ENCODE data around the gene ANKRD49. TPM values are rescaled to one million over a fixed set of nuclear protein-coding genes. Genes with fewer than 3 reads are reported as not detected.

ANKRD49 gene
- total RNA-seq, 1 donor from 2014 or later: 15.0 TPM

GRCh38 chr11:94518300-94518699, 24.5 kb downstream of the ANKRD49 start:
- DNase-seq (ENCODE audit: extremely low spot score, unreplicated experiment): no peak
- Mint-ChIP-seq H3K36me3 (no peaks in the 10 kb centered on the region), H3K27ac (no peak overlapping the region), H3K4me1 (ENCODE audit: unreplicated experiment) (no peaks in the 10 kb centered on the region), H3K27me3 (peaks cover 16% of the 10 kb centered on the region), H3K4me3 (no peak overlapping the region), H3K9me3 (no peaks in the 10 kb centered on the region)
- no peak for TF ChIP-seq CTCF (conservative IDR thresholded peaks at IDR 0.05)

- no peaks in the 10 kb centered on the region for H3K4me1 Mint-ChIP-seq (ENCODE audit: unreplicated experiment)
- H3K36me3 Mint-ChIP-seq: no peaks in the 10 kb centered on the region
- no peak overlapping the region for H3K27ac Mint-ChIP-seq
- no peak for DNase-seq (ENCODE audit: extremely low spot score, unreplicated experiment)
- H3K27me3 Mint-ChIP-seq: peaks cover 13% of the 10 kb centered on the region
- no peak overlapping the region for H3K4me3 Mint-ChIP-seq
- TF ChIP-seq CTCF (conservative IDR thresholded peaks at IDR 0.05): peak; percentile 85
- H3K9me3 Mint-ChIP-seq: no peaks in the 10 kb centered on the region
Observed at GRCh38 chr11:94519478-94520084, 25.8 kb downstream of the ANKRD49 start.

GRCh38 chr11:94521684-94522083, 27.9 kb downstream of the ANKRD49 start:
- no peak for DNase-seq (ENCODE audit: extremely low spot score, unreplicated experiment)
- Mint-ChIP-seq H3K27ac (no peak overlapping the region), H3K27me3 (no peaks in the 10 kb centered on the region), H3K9me3 (no peaks in the 10 kb centered on the region), H3K4me1 (ENCODE audit: unreplicated experiment) (peaks cover 10% of the 10 kb centered on the region), H3K36me3 (no peaks in the 10 kb centered on the region), H3K4me3 (no peak overlapping the region)
- peak; percentile 59 for TF ChIP-seq CTCF (conservative IDR thresholded peaks at IDR 0.05)

GRCh38 chr11:94524341-94524740, 30.6 kb downstream of the ANKRD49 start:
- Mint-ChIP-seq H3K36me3 (no peaks in the 10 kb centered on the region), H3K27me3 (no peaks in the 10 kb centered on the region), H3K4me3 (peak overlapping the region; percentile 27), H3K27ac (peak overlapping the region; percentile 68), H3K4me1 (ENCODE audit: unreplicated experiment) (peaks cover 17% of the 10 kb centered on the region), H3K9me3 (no peaks in the 10 kb centered on the region)
- DNase-seq (ENCODE audit: extremely low spot score, unreplicated experiment): no peak
- TF ChIP-seq CTCF (conservative IDR thresholded peaks at IDR 0.05): no peak

GRCh38 chr11:94525546-94526324, 32.0 kb downstream of the ANKRD49 start:
- no peak for DNase-seq (ENCODE audit: extremely low spot score, unreplicated experiment)
- no peaks in the 10 kb centered on the region for H3K9me3 Mint-ChIP-seq
- H3K36me3 Mint-ChIP-seq: no peaks in the 10 kb centered on the region
- H3K27ac Mint-ChIP-seq: peak overlapping the region; percentile 95
- H3K4me1 Mint-ChIP-seq (ENCODE audit: unreplicated experiment): peaks cover 17% of the 10 kb centered on the region
- H3K4me3 Mint-ChIP-seq: peak overlapping the region; percentile 66
- no peak for TF ChIP-seq CTCF (conservative IDR thresholded peaks at IDR 0.05)
- no peaks in the 10 kb centered on the region for H3K27me3 Mint-ChIP-seq
